HG03378 (cell line): ENCODE measurements around the gene PIPOX.
"Not testable (repeated sequence)": the region's sequence is repeated elsewhere in the genome, so short reads cannot be mapped to it uniquely, and the experiment has no call there.

Experiments used
- ATAC-seq: cut with Tn5 transposase; IDR thresholded peaks from one replicate; pipeline ENCODE4 v1.9.1; 2021; ENCODE audit warnings: mild to moderate bottlenecking, moderate library complexity; ENCODE audit not compliant: unreplicated experiment

The PIPOX gene

GRCh38 chr17:29074488-29074887, 31.5 kb downstream of the PIPOX start:
- ATAC-seq: no peak

GRCh38 chr17:29076087-29076486, 33.1 kb downstream of the PIPOX start:
- no peak for ATAC-seq

GRCh38 chr17:29076722-29077121, 33.8 kb downstream of the PIPOX start:
- no peak for ATAC-seq

- no peak for ATAC-seq
These were observed 34.4 kb downstream of the PIPOX start for GRCh38 chr17:29077320-29077719.

DNA sequence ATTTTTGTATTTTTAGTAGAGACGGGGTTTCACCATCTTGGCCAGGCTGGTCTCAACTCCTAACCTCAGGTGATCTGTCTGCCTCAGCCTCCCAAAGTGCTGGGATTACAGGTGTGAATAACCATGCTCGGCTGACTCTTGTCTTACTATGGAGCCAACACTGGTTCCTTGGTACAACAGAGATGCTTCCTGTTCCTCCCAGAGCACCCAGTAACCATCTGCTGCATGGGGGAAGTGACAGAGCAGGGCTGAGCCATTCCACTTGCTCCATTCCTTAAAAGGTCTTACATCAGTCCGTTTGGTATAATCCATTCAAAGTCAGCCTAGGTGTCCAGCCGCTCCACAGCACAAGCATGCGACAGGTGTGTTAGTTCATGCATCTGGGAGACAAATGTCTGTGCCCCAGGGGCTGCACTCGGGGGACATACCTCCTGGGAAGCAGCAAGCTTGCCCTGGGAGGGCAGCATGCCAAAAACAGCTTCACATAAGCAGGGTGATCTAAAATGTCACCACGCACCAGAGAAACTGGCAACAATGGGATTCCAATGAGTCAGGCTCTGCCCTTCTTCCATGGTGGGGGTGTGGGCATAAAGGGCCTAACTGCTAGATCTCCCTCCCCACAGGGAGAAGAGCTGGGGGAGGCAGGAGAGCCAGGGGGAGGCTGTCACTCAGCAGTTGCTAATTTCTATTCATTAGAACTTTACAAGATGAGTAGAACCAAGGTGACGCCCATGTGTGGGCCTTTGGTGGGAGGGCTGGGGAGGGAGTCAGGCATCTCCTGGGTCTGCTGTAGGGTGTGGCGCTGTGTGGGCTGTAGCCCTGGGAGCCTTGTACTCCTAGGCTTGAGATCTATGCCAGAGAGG, 35.5 kb downstream of the PIPOX start:
- ATAC-seq: no peak

DNA sequence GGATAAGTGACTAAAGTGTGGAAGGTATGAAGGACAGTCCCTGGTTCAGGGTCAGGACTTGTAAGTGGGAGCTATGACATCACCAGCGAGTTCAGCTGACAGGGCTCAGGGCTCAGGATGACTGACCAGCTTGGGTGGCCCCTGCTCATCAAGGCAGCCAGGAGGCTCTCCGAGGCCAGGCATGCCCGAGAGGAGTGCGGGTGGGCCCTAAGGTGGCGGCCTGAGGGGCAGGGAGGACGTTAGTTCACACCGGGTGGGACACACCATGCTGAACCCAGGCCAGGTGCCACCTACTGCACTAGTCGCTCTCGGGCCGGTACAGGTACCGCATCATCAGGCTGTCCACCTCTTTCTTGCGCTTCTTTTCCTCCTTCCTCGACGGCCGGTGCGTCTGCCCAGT, 36.5 kb downstream of the PIPOX start:
- ATAC-seq: no peak

GRCh38 chr17:29079887-29080286, 36.9 kb downstream of the PIPOX start:
- ATAC-seq: no peak

DNA sequence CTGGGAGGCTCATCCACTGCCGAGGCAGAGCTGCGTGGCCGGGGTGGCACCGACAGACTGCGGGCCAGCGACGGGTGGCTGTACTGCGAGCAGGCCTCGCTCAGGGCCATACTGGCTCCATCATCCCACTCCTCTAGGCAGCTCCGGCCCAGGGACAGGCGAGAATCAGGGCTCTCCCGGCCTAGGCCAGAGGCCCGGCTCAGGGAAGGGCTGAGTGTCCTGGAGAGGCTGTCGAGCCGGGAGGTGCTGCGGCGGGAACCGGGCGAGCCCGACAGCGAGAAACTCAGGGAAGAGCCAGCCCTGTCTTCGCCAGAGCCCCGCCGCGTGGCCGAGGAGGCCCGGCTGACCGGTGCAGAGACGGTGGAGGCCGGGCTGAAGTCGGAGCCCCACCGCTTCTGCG, 37.4 kb downstream of the PIPOX start:
- ATAC-seq: no peak

DNA sequence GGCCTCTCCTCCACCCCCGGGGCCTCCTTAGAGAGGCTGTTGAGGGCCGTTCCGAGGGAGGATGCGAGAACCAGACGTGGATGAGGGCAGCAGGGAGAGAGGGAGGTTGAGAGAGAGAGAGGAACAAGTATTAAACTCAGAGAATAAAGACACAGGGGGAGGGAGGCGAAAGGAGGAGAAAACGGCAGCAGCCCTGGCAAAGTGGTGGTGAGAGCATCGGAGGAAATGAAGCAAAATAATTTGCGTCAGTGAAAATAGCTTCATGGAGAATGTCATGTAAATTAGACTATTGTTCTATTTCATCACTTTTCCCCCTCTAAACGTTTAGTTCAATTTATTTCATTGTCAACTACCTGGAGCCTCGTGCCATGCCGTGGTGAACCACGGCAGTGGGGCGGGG, 38.0 kb downstream of the PIPOX start:
- ATAC-seq: no peak

DNA sequence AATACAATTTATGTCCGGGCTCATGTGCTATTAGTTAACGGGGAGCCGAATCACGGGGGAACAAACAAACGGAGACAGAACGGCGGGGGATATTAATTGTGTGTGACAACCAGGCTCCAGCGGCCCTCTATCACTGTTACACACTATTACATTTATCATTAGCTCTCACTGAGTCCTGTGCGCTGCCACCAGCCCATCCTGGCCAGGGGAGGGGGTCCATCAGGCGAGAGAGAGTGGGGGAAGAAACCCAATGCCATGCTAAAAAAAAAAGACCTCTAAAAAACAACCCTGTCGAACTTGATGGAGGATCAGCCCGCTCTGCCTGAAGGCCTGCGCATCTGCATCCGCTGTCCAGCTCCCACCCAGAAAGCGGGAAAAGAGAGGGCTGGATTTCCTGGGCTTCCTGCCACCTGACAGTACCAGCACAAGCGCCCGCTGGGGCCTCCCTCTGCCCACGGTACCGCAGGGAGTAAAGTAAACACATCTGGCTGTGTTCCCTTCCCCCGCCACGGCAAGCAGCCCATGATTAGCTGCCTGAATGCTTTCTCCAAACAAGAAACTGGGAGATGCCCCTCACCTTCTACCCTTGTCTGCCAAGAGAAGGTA, 41.7 kb downstream of the PIPOX start:
- ATAC-seq: no peak

GRCh38 chr17:29085223-29085622, 42.3 kb downstream of the PIPOX start:
- no peak for ATAC-seq

DNA sequence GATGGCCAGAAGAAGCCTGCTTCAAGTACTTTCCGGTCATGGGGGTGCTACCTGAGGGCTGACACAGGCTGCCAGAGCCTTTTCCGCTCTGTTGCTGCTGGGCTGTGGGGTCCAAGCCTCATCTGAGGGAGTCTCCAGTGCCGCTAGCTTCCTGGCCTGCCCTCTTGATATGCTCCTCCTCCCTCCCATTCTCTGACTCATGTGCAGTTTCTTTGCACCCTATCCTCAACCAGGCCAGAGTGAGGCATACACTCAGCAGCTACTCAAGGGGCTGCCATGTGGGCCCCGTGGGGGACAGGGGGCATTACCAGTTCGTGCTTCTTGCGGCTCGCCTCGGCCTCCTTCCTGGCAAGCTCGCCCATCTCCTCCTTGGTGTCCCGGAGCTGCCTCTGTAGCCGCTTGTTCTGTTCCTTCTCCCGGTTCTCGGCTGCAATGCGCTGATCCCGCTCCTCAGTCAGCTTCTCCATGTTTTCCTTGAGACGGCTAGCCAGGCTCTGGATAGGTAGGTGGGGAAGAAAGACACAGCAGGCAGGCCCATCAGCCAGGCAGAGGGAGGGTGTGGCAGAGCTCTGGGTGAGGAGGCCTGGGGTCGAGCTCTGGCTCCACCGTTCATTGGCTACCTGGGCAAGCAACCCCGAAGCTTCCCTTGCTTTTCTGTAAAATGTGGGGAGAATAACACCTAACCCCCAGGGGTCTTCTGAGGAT, 43.8 kb downstream of the PIPOX start:
- no peak for ATAC-seq

DNA sequence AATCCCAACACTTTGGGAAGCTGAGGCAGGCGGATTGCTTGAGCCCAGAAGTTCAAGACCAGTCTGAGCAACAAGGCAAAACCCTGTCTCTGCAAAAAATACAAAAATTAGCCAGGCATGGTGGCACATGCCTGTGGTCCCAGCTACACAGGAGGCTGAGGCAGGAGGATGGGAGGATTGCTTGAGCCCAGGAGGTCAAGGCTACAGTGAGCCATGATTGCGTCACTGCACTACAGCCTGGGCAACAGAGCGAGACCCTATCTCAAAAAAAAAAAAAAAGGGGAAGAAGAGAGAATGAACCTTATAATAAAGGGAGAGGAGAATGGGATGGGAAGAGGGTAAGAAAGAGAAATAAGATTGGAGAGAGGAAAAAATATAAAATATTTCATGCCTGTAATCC, 45.8 kb downstream of the PIPOX start:
- ATAC-seq: not testable (repeated sequence)

- no peak for ATAC-seq
These were observed 46.7 kb downstream of the PIPOX start for GRCh38 chr17:29089601-29090044.

DNA sequence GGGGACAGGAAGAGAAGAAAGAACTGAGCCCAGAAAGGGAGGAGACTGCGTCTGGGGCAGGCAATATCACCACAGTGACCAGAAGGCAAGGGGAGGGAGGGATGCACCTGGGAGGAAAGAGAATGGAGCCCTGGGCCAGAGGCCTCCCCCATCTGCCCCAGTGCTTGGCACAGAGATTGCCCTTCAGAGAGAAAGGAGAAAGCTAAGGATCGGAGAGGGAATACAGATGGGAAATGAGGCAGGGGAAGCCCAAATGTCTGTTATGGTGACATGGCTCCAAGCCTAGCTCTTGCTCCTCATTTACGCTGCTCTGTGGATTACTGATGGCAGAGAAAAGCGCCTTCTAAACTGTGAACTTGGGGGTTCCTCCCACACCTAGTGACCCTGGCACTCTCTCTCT, 47.2 kb downstream of the PIPOX start:
- ATAC-seq: no peak

- ATAC-seq: no peak
These were observed 48.0 kb downstream of the PIPOX start for GRCh38 chr17:29090750-29091605.

- no peak for ATAC-seq
These were observed 48.8 kb downstream of the PIPOX start for GRCh38 chr17:29091606-29092289.

DNA sequence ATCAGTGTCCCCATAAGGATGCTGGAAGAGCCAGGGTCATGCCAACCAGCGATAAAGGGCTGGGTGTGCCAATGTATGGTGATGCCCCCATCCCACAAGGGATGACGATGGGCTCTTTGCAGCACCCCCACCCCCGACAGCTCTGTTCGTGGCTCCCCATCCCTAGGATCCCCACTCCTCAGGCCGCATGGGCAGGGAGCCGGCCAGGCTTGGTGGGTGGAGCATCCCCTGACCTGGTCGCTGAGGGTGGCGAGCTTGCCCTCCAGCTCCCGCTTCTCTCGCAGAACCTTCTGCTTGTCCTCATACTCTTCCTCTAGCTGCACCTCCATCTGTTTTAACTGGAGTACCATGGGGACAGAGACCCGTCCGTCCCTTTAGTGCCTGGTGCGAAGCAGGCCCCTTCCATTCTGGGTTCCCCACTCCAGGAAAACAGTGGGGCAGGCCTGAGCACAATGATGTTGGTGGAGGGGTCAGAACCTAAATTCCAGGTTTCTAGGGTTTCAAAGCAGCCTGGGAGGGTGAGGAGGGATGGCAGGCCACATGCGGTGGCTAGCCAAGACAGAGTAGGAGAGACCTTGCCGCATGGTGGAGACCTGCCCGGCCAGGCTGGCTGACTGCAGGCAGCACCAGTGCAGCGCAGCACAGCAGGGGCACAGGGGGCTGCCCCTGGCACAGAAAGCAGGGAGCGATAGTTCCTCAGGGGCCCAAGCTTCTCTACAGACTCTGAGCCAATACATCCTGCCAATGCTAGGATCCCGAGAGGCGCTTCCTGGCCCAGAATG, 50.3 kb downstream of the PIPOX start:
- no peak for ATAC-seq

GRCh38 chr17:29094101-29094708, 51.3 kb downstream of the PIPOX start:
- ATAC-seq: no peak
